Naive thymus-derived CD4-positive, alpha-beta T cell (primary cell): ENCODE results near the gene PTPRCAP. TPM values are rescaled to one million over a fixed set of nuclear protein-coding genes. Genes with fewer than 3 reads are reported as not detected.
"Not testable (repeated sequence)": the region's sequence is repeated elsewhere in the genome, so short reads cannot be mapped to it uniquely, and the experiment has no call there.

ENCODE experiments used
- ATAC-seq: fragments of 150-1000 bp; cut with Tn5 transposase; 2 replicates; pipeline ENCODE4 v1.10.0; 2021; ENCODE audit warnings: mild to moderate bottlenecking, moderate library complexity
- CTCF ChIA-PET: fragments of 350-600 bp; sonication (Branson Sonifier 250); formaldehyde crosslinking; loops from one replicate; lab custom pipeline; 2021; ENCODE audit warnings: antibody characterized with exemption; lab: Charles Lee
- POLR2A ChIA-PET: fragments of 350-600 bp; sonication (Branson Sonifier 250); formaldehyde crosslinking; loops from one replicate; lab custom pipeline; 2021; ENCODE audit warnings: antibody characterized with exemption, inconsistent platforms; lab: Charles Lee
- DNase-seq, 9 donors: peaks; one replicate each; pipeline versions ENCODE4 v3.0.0 to v3.0.0-alpha.2; 2020 to 2022; ENCODE audit warnings: mixed read lengths in 1 of 9
- H3K27ac ChIP-seq: one replicate; pipeline ENCODE4 v1.7.0; 2013; ENCODE audit warnings: mild to moderate bottlenecking, low read depth, low read length, moderate library complexity
- H3K27me3 ChIP-seq, 2 donors: one replicate each; pipeline ENCODE4 v1.7.0; 2013; ENCODE audit warnings: low read length in 2 of 2, mild to moderate bottlenecking in 2 of 2, moderate library complexity in 2 of 2; ENCODE audit not compliant: control insufficient read depth in 2 of 2, insufficient read depth in 2 of 2
- H3K36me3 ChIP-seq, 3 experiments: 1 replicate in 2 of 3; 2 replicates in 1 of 3; pipeline ENCODE4 v1.7.0; 2013; ENCODE audit warnings: low read length in 3 of 3, mild to moderate bottlenecking in 3 of 3, moderate library complexity in 1 of 3; ENCODE audit not compliant: insufficient read depth in 3 of 3, control insufficient read depth in 2 of 3
- H3K4me1 ChIP-seq, 2 donors: one replicate each; pipeline ENCODE4 v1.7.0; 2013; ENCODE audit warnings: low read length in 2 of 2, mild to moderate bottlenecking in 2 of 2, moderate library complexity in 1 of 2; ENCODE audit not compliant: control insufficient read depth in 2 of 2, insufficient read depth in 2 of 2
- H3K4me3 ChIP-seq: 2 replicates; pipeline ENCODE4 v1.7.0; 2013; ENCODE audit warnings: mild to moderate bottlenecking, low read length
- H3K9me3 ChIP-seq, 3 experiments: 1 replicate in 2 of 3; 2 replicates in 1 of 3; pipeline ENCODE4 v1.7.0; 2013; ENCODE audit warnings: low read length in 3 of 3; ENCODE audit not compliant: control insufficient read depth in 2 of 3
- H3K27ac Mint-ChIP-seq, 9 donors: one replicate each; pipeline ENCODE4 v1.8.0; 2020 to 2022; ENCODE audit warnings: mixed read lengths in 9 of 9, mild to moderate bottlenecking in 8 of 9, moderate library complexity in 5 of 9, inconsistent platforms in 2 of 9
- H3K27me3 Mint-ChIP-seq, 5 donors: one replicate each; pipeline ENCODE4 v1.8.0; 2021 to 2022; ENCODE audit warnings: mixed read lengths in 5 of 5, mild to moderate bottlenecking in 1 of 5
- H3K36me3 Mint-ChIP-seq, 5 donors: one replicate each; pipeline ENCODE4 v1.8.0; 2020 to 2022; ENCODE audit warnings: mixed read lengths in 5 of 5, mild to moderate bottlenecking in 3 of 5, inconsistent platforms in 1 of 5
- H3K4me1 Mint-ChIP-seq, 7 donors: one replicate each; pipeline ENCODE4 v1.8.0; 2020 to 2022; ENCODE audit warnings: mixed read lengths in 7 of 7, mild to moderate bottlenecking in 3 of 7, inconsistent platforms in 1 of 7
- H3K4me3 Mint-ChIP-seq, 10 donors: one replicate each; pipeline ENCODE4 v1.8.0; 2020 to 2022; ENCODE audit warnings: mild to moderate bottlenecking in 10 of 10, mixed read lengths in 10 of 10, moderate library complexity in 6 of 10, inconsistent platforms in 2 of 10
- H3K9me3 Mint-ChIP-seq, 11 donors: one replicate each; pipeline ENCODE4 v1.8.0; 2020 to 2022; ENCODE audit warnings: mixed read lengths in 11 of 11, mild to moderate bottlenecking in 4 of 11, inconsistent platforms in 1 of 11, moderate library complexity in 1 of 11
- intact Hi-C, 2 donors: fragments of 100-400 bp; cut with micrococcal nuclease; formaldehyde crosslinking; loops; one replicate each; pipeline ENCODE4 v1.15.1; 2023
- polyA plus RNA-seq, 2 donors: library from polyadenylated mRNA; unstranded; fragments of 300-500 nt; fragmentation: Illumina TruSeq; gene quantifications; one replicate each; pipeline ENCODE4 v1.2.3, GENCODE V29; 2021
- total RNA-seq, 6 experiments: library from RNA in 5 of 6; stranded (reverse) in 5 of 6; gene quantifications; 1 replicate in 5 of 6; 2 replicates in 1 of 6; pipeline ENCODE4 v1.2.3 and lab custom pipeline; 2021 to 2026

The PTPRCAP gene
- total and polyA plus RNA-seq, 7 experiments from 2014 or later = 134 to 670 (median 219) TPM

DNA sequence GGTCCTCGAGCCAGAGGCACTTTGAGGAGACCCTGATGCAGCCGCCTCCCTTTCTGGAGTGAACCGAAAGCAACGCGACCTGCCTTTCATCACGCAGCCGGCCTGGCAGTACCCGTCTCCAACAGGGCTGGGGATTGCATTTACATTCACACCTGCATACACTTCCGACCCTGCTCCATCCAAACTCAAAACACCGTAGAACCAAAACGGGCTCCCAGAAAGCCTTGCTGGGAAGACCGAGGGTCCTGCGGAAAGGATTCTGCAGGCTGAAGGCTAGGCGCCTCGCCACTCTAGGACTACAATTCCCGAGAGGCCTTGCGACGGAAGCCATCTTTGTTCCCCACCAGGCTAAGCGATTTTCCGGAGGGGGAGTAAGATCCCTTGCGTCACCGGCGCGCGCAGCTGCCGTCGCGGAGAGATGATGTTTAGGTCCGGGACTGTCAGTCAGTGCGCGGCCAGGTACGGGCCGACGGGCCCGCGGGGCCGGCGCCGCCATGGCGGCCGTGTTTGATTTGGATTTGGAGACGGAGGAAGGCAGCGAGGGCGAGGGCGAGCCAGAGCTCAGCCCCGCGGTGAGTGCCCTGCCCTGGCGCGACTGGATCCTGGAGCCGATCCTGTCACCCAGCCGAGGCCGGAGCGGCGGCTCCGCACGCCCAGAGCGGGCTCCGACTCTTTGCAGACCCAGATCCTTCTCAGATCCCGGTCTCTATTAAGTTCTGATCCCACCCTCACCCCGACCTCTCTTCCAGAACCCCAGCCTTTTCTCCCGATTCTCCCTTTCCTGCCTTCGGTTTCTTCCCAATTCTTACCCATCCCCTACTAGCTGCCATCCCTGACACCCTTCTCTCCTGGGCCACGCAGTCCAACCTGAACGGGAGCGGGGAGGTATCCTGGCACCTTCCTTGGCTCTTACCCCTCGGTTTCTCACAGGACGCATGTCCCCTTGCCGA, 9.2 kb downstream of the PTPRCAP start, which contains the start of gene RPS6KB2:
Gene RPS6KB2, plus strand, starts transcription at position 443 of the 950 bp plus-strand sequence. Its CDS starts 52 bp downstream, at position 495.
- Mint-ChIP-seq H3K27me3 (no peaks in the 10 kb centered on the region), H3K9me3 (no peaks in the 10 kb centered on the region), H3K4me1 (peaks cover 19 to 63% (median 44%) of the 10 kb centered on the region in 7 donors), H3K4me3 (peak within 1 kb of the TSS; percentile 92 to 100 (median 98)), H3K27ac (peak within 1 kb of the TSS; percentile 94 to 98 (median 96)), H3K36me3 (peaks cover 0 to 13% (median 7%) of the 10 kb centered on the region in 5 donors)
- no peaks in the 10 kb centered on the region for H3K9me3 ChIP-seq
- H3K36me3 ChIP-seq = peaks cover 0 to 27% (median 8%) of the 10 kb centered on the region in 3 experiments
- ChIA-PET POLR2A (interaction anchor here (0.6 to 31.8 kb wide), 15 partner anchors 9 to 186 kb away, joined by 3 to 1530 read pairs (median 5); partner anchors contain the start of genes AIP, CARNS1, CORO1B and POLD4), CTCF (interaction anchor here (0.5 to 1.0 kb wide), 5 partner anchors 16 to 45 kb away, joined by 3 to 5 read pairs (median 3); no protein-coding TSS in a partner anchor)
- H3K4me3 ChIP-seq = peak within 1 kb of the TSS; percentile 82
- intact Hi-C loops = loop anchor here (1.0 to 5.0 kb wide), 12 partner anchors 9 to 80 kb away; partner anchors contain the start of genes AIP (in 2 of the 2), CDK2AP2 (in 2 of the 2), PTPRCAP (in 2 of the 2) and RAD9A (in 2 of the 2)
- H3K27me3 ChIP-seq = no peaks in the 10 kb centered on the region
- H3K4me1 ChIP-seq = peaks cover 19 to 38% of the 10 kb centered on the region in 2 donors
- DNase-seq (peak; percentile 95 to 100 (median 98)), ATAC-seq (peak; percentile 97)
- peak within 1 kb of the TSS; percentile 97 for H3K27ac ChIP-seq

- H3K4me1 Mint-ChIP-seq = peaks cover 14 to 61% (median 48%) of the 10 kb centered on the region in 7 donors
- intact Hi-C loops = loop anchor here in 1 of 2 donors (5.0 kb wide), 1 partner anchor 35 kb away; the partner anchor contains the start of gene RAD9A
- not testable (repeated sequence) for H3K27me3 Mint-ChIP-seq, H3K9me3 Mint-ChIP-seq, DNase-seq, H3K9me3 ChIP-seq, ATAC-seq, H3K27me3 ChIP-seq
- H3K4me1 ChIP-seq = peaks cover 17 to 29% of the 10 kb centered on the region in 2 donors
- peak overlapping the region; percentile 94 to 98 (median 96) for H3K27ac Mint-ChIP-seq
- H3K27ac ChIP-seq = peak overlapping the region; percentile 97
- H3K4me3 Mint-ChIP-seq = peak overlapping the region; percentile 92 to 100 (median 98)
- peaks cover 0 to 13% (median 7%) of the 10 kb centered on the region in 5 donors for H3K36me3 Mint-ChIP-seq
- peak overlapping the region; percentile 82 for H3K4me3 ChIP-seq
- H3K36me3 ChIP-seq = peaks cover 0 to 18% (median 8%) of the 10 kb centered on the region in 3 experiments
- ChIA-PET CTCF (interaction anchor here (1.0 kb wide), 1 partner anchor 20 kb away, joined by 3 read pairs; no protein-coding TSS in a partner anchor), POLR2A (interaction anchor here (2.7 to 31.8 kb wide), 7 partner anchors 9 to 56 kb away, joined by 12 to 1530 read pairs (median 56); partner anchors contain the start of genes AIP, CARNS1, CORO1B and PPP1CA)
Measured at GRCh38 chr11:67427364-67427859, 10.1 kb downstream of the PTPRCAP start.

DNA sequence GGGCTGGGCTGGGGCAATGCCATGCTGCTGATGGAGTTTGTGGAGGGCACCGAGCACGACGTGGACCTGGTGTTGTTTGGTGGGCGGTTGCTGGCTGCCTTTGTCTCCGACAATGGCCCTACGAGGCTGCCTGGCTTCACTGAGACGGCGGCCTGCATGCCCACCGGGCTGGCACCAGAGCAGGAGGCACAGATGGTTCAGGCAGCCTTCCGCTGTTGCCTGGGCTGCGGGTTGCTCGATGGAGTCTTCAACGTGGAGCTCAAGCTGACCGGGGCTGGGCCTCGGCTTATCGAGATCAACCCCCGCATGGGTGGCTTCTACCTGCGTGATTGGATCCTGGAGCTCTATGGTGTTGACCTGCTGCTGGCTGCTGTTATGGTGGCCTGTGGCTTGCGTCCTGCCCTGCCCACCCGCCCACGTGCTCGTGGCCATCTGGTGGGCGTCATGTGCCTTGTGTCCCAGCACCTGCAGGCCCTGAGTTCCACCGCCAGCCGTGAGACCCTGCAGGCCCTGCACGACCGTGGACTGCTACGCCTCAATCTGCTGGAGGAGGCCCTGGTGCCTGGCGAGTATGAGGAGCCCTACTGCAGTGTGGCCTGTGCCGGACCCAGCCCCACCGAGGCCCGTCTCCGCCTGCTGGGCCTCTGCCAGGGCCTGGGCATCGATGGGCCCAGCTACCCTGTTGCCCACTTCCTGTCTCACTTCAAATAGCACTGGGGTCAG, 13.4 kb downstream of the PTPRCAP start:
- H3K36me3 Mint-ChIP-seq = peaks cover 0 to 2% (median 0%) of the 10 kb centered on the region in 5 donors
- H3K9me3 Mint-ChIP-seq = no peaks in the 10 kb centered on the region
- CTCF ChIA-PET = interaction anchor here (1.0 to 1.3 kb wide), 2 partner anchors 15 to 20 kb away, joined by 3 to 6 read pairs; partner anchors contain the start of gene TBC1D10C
- H3K9me3 ChIP-seq = no peaks in the 10 kb centered on the region
- peaks cover 26 to 29% of the 10 kb centered on the region in 2 donors for H3K4me1 ChIP-seq
- no peak overlapping the region for H3K27ac ChIP-seq
- H3K27me3 Mint-ChIP-seq = peaks cover 0 to 2% (median 0%) of the 10 kb centered on the region in 5 donors
- no peak overlapping the region for H3K4me3 ChIP-seq
- intact Hi-C loops = no loop called here
- peaks cover 13 to 47% (median 38%) of the 10 kb centered on the region in 7 donors for H3K4me1 Mint-ChIP-seq
- H3K36me3 ChIP-seq = peaks cover 0 to 4% (median 0%) of the 10 kb centered on the region in 3 experiments
- H3K27ac Mint-ChIP-seq = peak overlapping the region in 1 of 9 donors; percentile 32
- ATAC-seq (no peak), DNase-seq (no peak)
- no peaks in the 10 kb centered on the region for H3K27me3 ChIP-seq
- no peak overlapping the region for H3K4me3 Mint-ChIP-seq
- POLR2A ChIA-PET = interaction anchor here (0.9 to 31.8 kb wide), 7 partner anchors 5 to 83 kb away, joined by 3 to 1530 read pairs (median 7); partner anchors contain the start of genes AIP, CARNS1, PPP1CA and PTPRCAP

GRCh38 chr11:67423466-67423865, 14.0 kb downstream of the PTPRCAP start:
- POLR2A ChIA-PET = interaction anchor here (0.9 to 31.8 kb wide), 5 partner anchors 10 to 60 kb away, joined by 3 to 1530 read pairs (median 7); partner anchors contain the start of genes AIP, PPP1CA, PTPRCAP and RAD9A
- no peak for ATAC-seq
- CTCF ChIA-PET = no interaction called here
- no peak overlapping the region for H3K4me3 ChIP-seq
- Mint-ChIP-seq H3K4me1 (peaks cover 13 to 48% (median 40%) of the 10 kb centered on the region in 7 donors), H3K27me3 (peaks cover 0 to 2% (median 0%) of the 10 kb centered on the region in 5 donors), H3K9me3 (no peaks in the 10 kb centered on the region), H3K4me3 (no peak overlapping the region), H3K36me3 (no peaks in the 10 kb centered on the region), H3K27ac (peak overlapping the region in 3 of 9 donors; percentile 10 to 76 (median 47))
- peaks cover 0 to 1% (median 0%) of the 10 kb centered on the region in 3 experiments for H3K36me3 ChIP-seq
- no peak for DNase-seq
- intact Hi-C loops = no loop called here
- no peaks in the 10 kb centered on the region for H3K27me3 ChIP-seq
- no peak overlapping the region for H3K27ac ChIP-seq
- no peaks in the 10 kb centered on the region for H3K9me3 ChIP-seq
- peaks cover 26 to 27% of the 10 kb centered on the region in 2 donors for H3K4me1 ChIP-seq

GRCh38 chr11:67422891-67423290, 14.6 kb downstream of the PTPRCAP start:
- peak overlapping the region in 4 of 10 donors; percentile 3 to 51 (median 22) for H3K4me3 Mint-ChIP-seq

More at GRCh38 chr11:67422891-67423290, 14.6 kb downstream of the PTPRCAP start:
- Mint-ChIP-seq H3K27me3 (peaks cover 0 to 2% (median 0%) of the 10 kb centered on the region in 5 donors), H3K27ac (peak overlapping the region in 6 of 9 donors; percentile 37 to 83 (median 70)), H3K9me3 (no peaks in the 10 kb centered on the region), H3K4me1 (peaks cover 13 to 49% (median 42%) of the 10 kb centered on the region in 7 donors), H3K36me3 (no peaks in the 10 kb centered on the region)
- Histone ChIP-seq H3K4me1 (peaks cover 31 to 33% of the 10 kb centered on the region in 2 donors), H3K4me3 (no peak overlapping the region), H3K27ac (no peak overlapping the region), H3K36me3 (no peaks in the 10 kb centered on the region), H3K9me3 (no peaks in the 10 kb centered on the region), H3K27me3 (no peaks in the 10 kb centered on the region)
- CTCF ChIA-PET = interaction anchor here (0.7 to 0.8 kb wide), 2 partner anchors 22 to 82 kb away, joined by 3 to 4 read pairs; partner anchors contain the start of genes PITPNM1 and PPP1CA
- DNase-seq (no peak), ATAC-seq (no peak)
- POLR2A ChIA-PET = interaction anchor here (0.9 to 31.8 kb wide), 5 partner anchors 10 to 60 kb away, joined by 3 to 1530 read pairs (median 7); partner anchors contain the start of genes AIP, PPP1CA, PTPRCAP and RAD9A
- intact Hi-C loops = no loop called here
